GM19397 (cell line): Measurements from ENCODE around the gene CTCFL.

ENCODE experiments used
- ATAC-seq: cut with Tn5 transposase; IDR thresholded peaks from one replicate; pipeline ENCODE4 v1.9.1; 2021; ENCODE audit warnings: mild to moderate bottlenecking, moderate library complexity; ENCODE audit not compliant: unreplicated experiment

CTCFL gene

GRCh38 chr20:57449398-57450354, 75.3 kb downstream of the CTCFL start:
- no peak for ATAC-seq

- ATAC-seq = no peak
Observed at GRCh38 chr20:57448764-57449354, 76.1 kb downstream of the CTCFL start.
